WTC11 (cell line): Measurements from ENCODE around the gene CFAP298. TPM values are rescaled to one million over a fixed set of nuclear protein-coding genes. Genes with fewer than 3 reads are reported as not detected.

ENCODE experiments used
- ATAC-seq: fragments of 200-7000 bp; cut with Tn5 transposase; 2 replicates; pipeline ENCODE4 v1.10.0; 2021; ENCODE audit warnings: mild to moderate bottlenecking, moderate library complexity
- CTCF ChIA-PET: fragments of 300-600 bp; sonication (Branson Sonifier 250); formaldehyde crosslinking; loops from one replicate; lab custom pipeline; 2021; ENCODE audit warnings: antibody characterized with exemption; lab: Charles Lee
- POLR2A ChIA-PET: fragments of 350-600 bp; sonication (Branson Sonifier 250); formaldehyde crosslinking; loops from one replicate; lab custom pipeline; 2021; ENCODE audit warnings: antibody characterized with exemption; lab: Charles Lee
- DNase-seq: peaks from one replicate; pipeline ENCODE4 v3.0.0; 2021; ENCODE audit warnings: low spot score
- H3K27ac Mint-ChIP-seq: 2 replicates; pipeline ENCODE4 v1.8.0; 2021; ENCODE audit warnings: mixed read lengths
- H3K27me3 Mint-ChIP-seq: 2 replicates; pipeline ENCODE4 v1.8.0; 2021; ENCODE audit warnings: low read depth, mild to moderate bottlenecking, moderate library complexity, mixed read lengths
- H3K36me3 Mint-ChIP-seq: 2 replicates; pipeline ENCODE4 v1.8.0; 2021; ENCODE audit warnings: mixed read lengths
- H3K4me1 Mint-ChIP-seq: 2 replicates; pipeline ENCODE4 v1.8.0; 2022; ENCODE audit warnings: mixed read lengths
- H3K4me3 Mint-ChIP-seq: 2 replicates; pipeline ENCODE4 v1.8.0; 2021; ENCODE audit warnings: mild to moderate bottlenecking, moderate library complexity, mixed read lengths
- H3K9me3 Mint-ChIP-seq: 2 replicates; pipeline ENCODE4 v1.8.0; 2021; ENCODE audit warnings: mixed read lengths
- AR ChIP-seq: fragments of 250-450 bp; sonication (Bioruptor Pico); IDR thresholded peaks from 2 replicates; pipeline ENCODE4 v1.9.0; 2021; ENCODE audit warnings: mild to moderate bottlenecking
- CREB1 ChIP-seq: sonication (generic); formaldehyde crosslinking; IDR thresholded peaks from 2 replicates; pipeline ENCODE4 v1.8.0; 2023; ENCODE audit warnings: mild to moderate bottlenecking, missing genetic modification reagents
- ELF4 ChIP-seq: sonication (generic); formaldehyde crosslinking; IDR thresholded peaks from 2 replicates; pipeline ENCODE4 v1.8.1; 2022; ENCODE audit warnings: low read depth, mild to moderate bottlenecking, moderate library complexity, missing genetic modification reagents
- FOXP1 ChIP-seq: sonication (generic); formaldehyde crosslinking; IDR thresholded peaks from 2 replicates; pipeline ENCODE4 v1.8.0; 2022; ENCODE audit warnings: missing genetic modification reagents, mild to moderate bottlenecking, moderate library complexity, borderline replicate concordance
- GABPB1 ChIP-seq: sonication (generic); formaldehyde crosslinking; IDR thresholded peaks from 2 replicates; pipeline ENCODE4 v1.8.1; 2023; ENCODE audit warnings: mild to moderate bottlenecking, missing genetic modification reagents
- IRF2 ChIP-seq: sonication (generic); formaldehyde crosslinking; IDR thresholded peaks from 2 replicates; pipeline ENCODE4 v1.8.0; 2022; ENCODE audit warnings: low read depth, missing genetic modification reagents, borderline replicate concordance
- JUN ChIP-seq: sonication (generic); formaldehyde crosslinking; IDR thresholded peaks from 2 replicates; pipeline ENCODE4 v1.8.0; 2023; ENCODE audit warnings: mild to moderate bottlenecking, missing genetic modification reagents
- KAT7 ChIP-seq: sonication (generic); formaldehyde crosslinking; IDR thresholded peaks from 2 replicates; pipeline ENCODE4 v1.8.1; 2023; ENCODE audit warnings: missing genetic modification reagents, mild to moderate bottlenecking, borderline replicate concordance
- MXD4 ChIP-seq: fragments of 250-450 bp; sonication (Bioruptor Pico); IDR thresholded peaks from 2 replicates; pipeline ENCODE4 v1.8.0; 2021; ENCODE audit warnings: mild to moderate bottlenecking, moderate library complexity, borderline replicate concordance
- NFE2L1 ChIP-seq: sonication (generic); formaldehyde crosslinking; IDR thresholded peaks from 2 replicates; pipeline ENCODE4 v1.8.1; 2023; ENCODE audit warnings: missing genetic modification reagents
- NR1H2 ChIP-seq: sonication (generic); formaldehyde crosslinking; IDR thresholded peaks from 2 replicates; pipeline ENCODE4 v1.9.0; 2021; ENCODE audit warnings: mild to moderate bottlenecking, moderate library complexity, missing genetic modification reagents
- NR2C2 ChIP-seq: sonication (generic); formaldehyde crosslinking; IDR thresholded peaks from 2 replicates; pipeline ENCODE4 v1.8.0; 2022; ENCODE audit warnings: mild to moderate bottlenecking, missing genetic modification reagents
- RORB ChIP-seq: fragments of 250-450 bp; sonication (Bioruptor Pico); IDR thresholded peaks from 2 replicates; pipeline ENCODE4 v1.9.0; 2021; ENCODE audit warnings: mild to moderate bottlenecking
- SOX15 ChIP-seq: fragments of 250-450 bp; sonication (Bioruptor Pico); IDR thresholded peaks from 2 replicates; pipeline ENCODE4 v1.9.0; 2021; ENCODE audit warnings: mild to moderate bottlenecking
- ZBTB43 ChIP-seq: sonication (generic); formaldehyde crosslinking; IDR thresholded peaks from 2 replicates; pipeline ENCODE4 v1.8.1; 2023; ENCODE audit warnings: mild to moderate bottlenecking, missing genetic modification reagents
- ZNF425 ChIP-seq: fragments of 250-450 bp; sonication (Bioruptor Pico); conservative IDR thresholded peaks from 2 replicates; pipeline ENCODE4 v1.9.0; 2021; ENCODE audit warnings: mild to moderate bottlenecking
- ZNF512 ChIP-seq: sonication (generic); formaldehyde crosslinking; IDR thresholded peaks from 2 replicates; pipeline ENCODE4 v1.8.1; 2022; ENCODE audit warnings: missing genetic modification reagents, borderline replicate concordance
- total RNA-seq: library from RNA; stranded (reverse); gene quantifications from 3 replicates; pipeline ENCODE4 v1.2.3, GENCODE V29; 2021

The CFAP298 gene
- total RNA-seq, 1 experiment from 2014 or later = 98.1 TPM

- POLR2A ChIA-PET = no interaction called here
- no peak for TF ChIP-seq NR1H2 (CRISPR knock-in tag)
- peaks cover 5% of the 10 kb centered on the region for H3K4me1 Mint-ChIP-seq
- DNase-seq (no peak), ATAC-seq (no peak)
- H3K36me3 Mint-ChIP-seq = peaks cover 7% of the 10 kb centered on the region
- no peak overlapping the region for H3K27ac Mint-ChIP-seq
- CTCF ChIA-PET = no interaction called here
- no peaks in the 10 kb centered on the region for H3K27me3 Mint-ChIP-seq
- H3K9me3 Mint-ChIP-seq = no peaks in the 10 kb centered on the region
- no peak overlapping the region for H3K4me3 Mint-ChIP-seq
These were observed 18.5 kb downstream of the CFAP298 start for GRCh38 chr21:32593690-32594089.

- DNase-seq = no peak
- Mint-ChIP-seq H3K9me3 (no peaks in the 10 kb centered on the region), H3K4me1 (peaks cover 5% of the 10 kb centered on the region), H3K36me3 (peaks cover 5% of the 10 kb centered on the region), H3K27ac (no peak overlapping the region), H3K27me3 (no peaks in the 10 kb centered on the region), H3K4me3 (no peak overlapping the region)
- no peak for ATAC-seq
- no peak for TF ChIP-seq RORB (CRISPR knock-in tag)
- no peak for TF ChIP-seq IRF2 (CRISPR knock-in tag)
- no peak for TF ChIP-seq CREB1 (CRISPR knock-in tag)
- peak; percentile 35; the same call in 1 of the 2 replicates for TF ChIP-seq GABPB1 (CRISPR knock-in tag)
- no peak for TF ChIP-seq ZBTB43 (CRISPR knock-in tag)
- ChIA-PET POLR2A (no interaction called here), CTCF (interaction anchor here (1.4 kb wide), 1 partner anchor 8 kb away, joined by 14 read pairs; no protein-coding TSS in a partner anchor)
These were observed 19.2 kb downstream of the CFAP298 start for GRCh38 chr21:32592929-32593502.

- H3K9me3 Mint-ChIP-seq = no peaks in the 10 kb centered on the region
- ATAC-seq (peak; percentile 69), DNase-seq (no peak)
- ChIA-PET POLR2A (no interaction called here), CTCF (interaction anchor here (0.8 to 2.4 kb wide), 5 partner anchors 11 to 284 kb away, joined by 3 to 22 read pairs (median 4); no protein-coding TSS in a partner anchor)
- H3K36me3 Mint-ChIP-seq = no peaks in the 10 kb centered on the region
- no peak overlapping the region for H3K27ac Mint-ChIP-seq
- no peak overlapping the region for H3K4me3 Mint-ChIP-seq
- H3K27me3 Mint-ChIP-seq = no peaks in the 10 kb centered on the region
- TF ChIP-seq FOXP1 (CRISPR knock-in tag) = no peak
- peak; percentile 44; the same call in 1 of the 2 replicates for TF ChIP-seq ZNF512
- H3K4me1 Mint-ChIP-seq = peaks cover 5% of the 10 kb centered on the region
These were observed 22.0 kb downstream of the CFAP298 start for GRCh38 chr21:32590130-32590529.

- DNase-seq (no peak), ATAC-seq (no peak)
- ChIA-PET POLR2A (interaction anchor here (0.7 kb wide), 1 partner anchor 164 kb away, joined by 6 read pairs; no protein-coding TSS in a partner anchor), CTCF (interaction anchor here (1.1 to 2.2 kb wide), 2 partner anchors 13 to 184 kb away, joined by 4 to 15 read pairs; no protein-coding TSS in a partner anchor)
- no peaks in the 10 kb centered on the region for H3K9me3 Mint-ChIP-seq
- H3K4me3 Mint-ChIP-seq = no peak overlapping the region
- H3K27me3 Mint-ChIP-seq = no peaks in the 10 kb centered on the region
- H3K27ac Mint-ChIP-seq = no peak overlapping the region
- H3K36me3 Mint-ChIP-seq = no peaks in the 10 kb centered on the region
- peaks cover 5% of the 10 kb centered on the region for H3K4me1 Mint-ChIP-seq
- TF ChIP-seq ZNF425 (CRISPR knock-in tag) = no peak
- TF ChIP-seq AR (CRISPR knock-in tag) = no peak
- TF ChIP-seq ELF4 (CRISPR knock-in tag) = no peak
- no peak for TF ChIP-seq NR1H2 (CRISPR knock-in tag)
- TF ChIP-seq NFE2L1 = no peak
- no peak for TF ChIP-seq NR2C2 (CRISPR knock-in tag)
- TF ChIP-seq MXD4 (CRISPR knock-in tag) = no peak
- no peak for TF ChIP-seq IRF2 (CRISPR knock-in tag)
- no peak for TF ChIP-seq ZNF512
- TF ChIP-seq JUN (CRISPR knock-in tag) = no peak
- no peak for TF ChIP-seq KAT7
- TF ChIP-seq SOX15 (CRISPR knock-in tag) = no peak
These were observed 24.5 kb downstream of the CFAP298 start for GRCh38 chr21:32587651-32588050.
